Aortic smooth muscle cell (primary cell): ENCODE results near the gene CD14. TPM values are rescaled to one million over a fixed set of nuclear protein-coding genes. Genes with fewer than 3 reads are reported as not detected.

Source experiments
- total RNA-seq: library from RNA; depleted of rRNA; stranded (reverse); fragments of >200 nt; gene quantifications from 2 replicates; pipeline ENCODE4 v1.2.3, GENCODE V29; 2014

The CD14 gene
- total RNA-seq = 1.6 and 2.4 TPM in 2 replicates

DNA sequence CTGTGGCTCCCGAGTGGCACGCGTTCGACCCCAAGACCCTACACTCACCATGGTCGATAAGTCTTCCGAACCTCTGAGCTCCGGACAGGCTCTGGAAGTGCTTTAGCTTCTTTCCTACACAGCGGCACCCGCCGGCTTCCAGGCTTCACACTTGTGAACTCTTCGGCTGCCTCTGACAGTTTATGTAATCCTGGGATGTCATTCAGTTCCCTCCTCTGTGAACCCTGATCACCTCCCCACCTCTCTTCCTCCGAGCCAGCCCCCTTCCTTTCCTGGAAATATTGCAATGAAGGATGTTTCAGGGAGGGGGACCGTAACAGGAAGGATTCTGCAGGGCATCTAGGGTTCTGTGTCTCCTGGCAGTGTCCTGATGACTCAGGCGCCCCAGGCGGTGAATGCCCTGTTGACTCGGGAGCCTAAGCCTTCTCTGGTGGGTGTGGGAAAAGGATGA, at the start of gene CD14:
CD14 (minus strand) TSS at position 155 of the 451 bp plus-strand sequence; CDS start at position 51, 104 bp downstream.

DNA sequence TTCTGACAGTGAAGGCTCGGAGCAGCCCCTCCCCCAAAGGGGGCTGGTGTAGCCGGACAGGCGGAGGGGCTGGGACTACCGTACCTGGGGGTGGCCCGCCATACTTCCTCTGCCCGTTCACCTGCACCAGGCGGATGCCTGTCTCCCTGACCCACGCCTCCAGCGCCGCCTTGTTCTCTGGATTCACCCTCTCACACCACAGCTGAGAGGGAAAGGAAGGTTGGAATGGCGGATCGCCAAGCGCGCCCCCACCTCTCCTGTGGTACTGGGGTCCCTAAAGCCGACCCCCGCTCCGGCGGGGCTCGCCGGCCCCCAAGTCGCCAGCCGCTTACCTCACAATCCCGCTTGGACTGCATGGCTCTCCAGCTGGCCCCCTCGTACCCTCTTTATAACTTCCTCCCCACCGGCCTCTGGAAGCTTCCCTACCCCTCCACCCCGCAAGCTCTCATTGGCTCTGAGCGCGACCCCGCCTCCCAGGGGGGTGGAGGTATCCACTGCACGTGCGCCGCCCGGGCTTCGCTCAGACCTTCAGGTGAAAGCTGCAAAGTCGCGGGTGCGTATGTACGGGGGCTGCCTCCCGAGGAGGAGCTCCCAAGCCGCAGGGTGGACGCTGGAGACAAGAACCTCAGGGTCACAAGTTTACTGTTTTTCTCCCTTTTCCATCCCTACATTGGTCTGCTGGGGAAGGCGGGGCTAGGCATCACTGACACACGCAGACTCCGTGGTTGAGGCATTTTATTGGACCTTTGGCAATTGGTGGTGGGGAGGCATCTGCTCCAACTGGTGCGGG, 40.4 kb upstream of the CD14 start, which contains the start of gene DND1:
DND1 (minus strand) TSS at position 390 of the 790 bp plus-strand sequence; CDS start at position 356, 34 bp downstream.

DNA sequence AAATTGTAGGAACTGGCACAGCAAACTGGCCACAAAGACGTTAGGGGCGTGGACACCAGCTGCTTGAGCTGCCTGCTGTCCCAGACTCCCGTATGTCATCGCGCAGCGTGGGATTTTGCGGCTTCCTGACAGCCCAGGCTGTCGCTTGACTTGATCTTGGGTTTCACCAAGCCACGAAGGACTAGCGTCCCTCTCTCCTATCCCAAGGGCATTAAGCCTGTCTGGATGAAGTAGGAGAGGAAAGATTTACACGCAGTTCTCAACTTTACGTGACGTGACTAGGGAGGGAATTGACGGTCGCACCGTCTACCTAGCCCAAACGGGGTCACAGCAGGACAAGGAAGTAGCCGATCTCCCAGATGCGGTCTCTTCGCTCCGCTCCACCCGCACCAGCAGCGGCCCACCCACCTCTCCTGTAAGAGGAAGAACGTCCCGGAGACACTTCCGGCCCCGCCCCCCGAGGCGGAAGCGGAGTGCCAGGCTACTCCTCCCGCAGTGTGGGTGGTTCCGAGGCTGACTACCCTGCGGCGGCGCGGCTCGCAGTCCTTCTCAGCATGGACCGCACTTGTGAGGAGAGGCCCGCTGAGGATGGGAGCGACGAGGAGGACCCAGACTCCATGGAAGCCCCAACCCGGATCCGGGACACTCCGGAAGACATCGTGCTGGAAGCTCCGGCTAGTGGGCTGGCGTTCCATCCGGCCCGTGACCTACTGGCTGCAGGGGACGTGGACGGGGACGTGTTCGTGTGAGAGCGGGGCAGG, 31.6 kb upstream of the CD14 start, which contains the start of gene WDR55:
WDR55 (plus strand) TSS at position 546 of the 761 bp plus-strand sequence; CDS start at position 555, 9 bp downstream.

DNA sequence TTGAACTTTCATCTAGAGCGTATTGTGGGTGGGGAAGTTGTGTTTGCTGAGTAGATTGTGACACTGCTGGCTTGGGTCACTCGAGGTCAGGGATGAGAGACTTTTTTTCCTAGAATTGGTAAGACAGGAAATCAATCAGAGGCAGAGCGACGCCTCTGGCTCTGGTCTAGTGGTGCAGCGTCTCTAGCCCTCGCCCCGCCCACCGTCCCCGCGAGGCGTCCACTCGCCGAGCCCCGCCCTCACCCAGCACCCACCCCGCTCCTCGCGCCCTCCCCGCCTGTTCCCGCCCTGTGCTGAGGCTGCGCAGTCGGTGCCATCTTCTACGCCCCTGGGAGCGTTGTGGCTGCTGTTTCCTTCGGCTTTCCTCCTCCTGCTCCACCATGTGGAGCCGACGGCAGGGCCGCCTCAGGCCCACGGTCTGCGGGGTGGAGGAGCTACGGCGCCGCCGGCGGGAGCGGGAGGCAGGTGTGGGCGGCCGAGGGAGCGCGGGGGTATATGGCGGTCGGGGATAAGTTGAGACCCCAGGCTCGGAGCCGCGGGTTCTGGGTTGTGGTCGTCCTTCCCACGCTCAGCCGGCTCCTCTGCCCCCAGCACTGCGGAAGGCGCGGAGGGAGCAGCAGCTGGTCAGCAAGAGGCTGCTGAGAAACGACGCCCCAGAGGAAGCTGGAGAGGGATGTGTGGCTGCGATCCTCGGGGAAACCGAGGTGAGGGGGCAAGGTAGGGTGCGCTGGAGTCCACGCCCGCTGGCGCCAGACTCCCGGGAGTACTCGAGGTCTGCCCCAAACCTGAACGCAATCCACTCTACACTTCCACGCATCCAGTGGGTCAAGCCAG, 6.4 kb upstream of the CD14 start, which contains the start of gene TMCO6:
TMCO6 (plus strand) TSS at position 304 of the 834 bp plus-strand sequence; CDS start at position 381, 77 bp downstream.

Other genes with a start within 250 kb of the CD14 start
- 67.5 and 70.9 TPM in 2 replicates for gene ANKHD1, start 231.3 kb downstream of the CD14 start, total RNA-seq
- gene EIF4EBP3, start 85.5 kb downstream of the CD14 start, total RNA-seq = 1.2 and 1.8 TPM in 2 replicates
- gene SRA1, start 75.7 kb downstream of the CD14 start, total RNA-seq = 41.2 and 47.4 TPM in 2 replicates
- gene APBB3, start 68.6 kb downstream of the CD14 start, total RNA-seq = 14.8 and 20.7 TPM in 2 replicates
- 18.5 and 19.0 TPM in 2 replicates for gene SLC35A4, start 68.3 kb downstream of the CD14 start, total RNA-seq
- 6.1 and 7.0 TPM in 2 replicates for gene TMCO6, start 6.3 kb upstream of the CD14 start, total RNA-seq
- gene NDUFA2, start 14.5 kb upstream of the CD14 start, total RNA-seq = 65.8 and 88.1 TPM in 2 replicates
- gene IK, start 14.7 kb upstream of the CD14 start, total RNA-seq = 133 and 154 TPM in 2 replicates
- gene WDR55, start 31.7 kb upstream of the CD14 start, total RNA-seq = 22.3 and 30.0 TPM in 2 replicates
- gene DND1, start 40.4 kb upstream of the CD14 start, total RNA-seq = 0.13 and 0.19 TPM in 2 replicates
- gene HARS1, start 58.2 kb upstream of the CD14 start, total RNA-seq = 74.6 and 92.6 TPM in 2 replicates
- 24.6 and 29.1 TPM in 2 replicates for gene HARS2, start 58.3 kb upstream of the CD14 start, total RNA-seq
- 67.6 and 72.0 TPM in 2 replicates for gene ZMAT2, start 67.3 kb upstream of the CD14 start, total RNA-seq
- gene PCDHA1, start 153.0 kb upstream of the CD14 start, total RNA-seq = under 0.01 and 0.06 TPM in 2 replicates
- gene PCDHA2, start 161.7 kb upstream of the CD14 start, total RNA-seq = 0.06 TPM in 1 of 2 replicates, not detected in the other
- gene PCDHA3, start 167.9 kb upstream of the CD14 start, total RNA-seq = 0.13 and 0.37 TPM in 2 replicates
- 0.26 and 0.37 TPM in 2 replicates for gene PCDHA4, start 173.9 kb upstream of the CD14 start, total RNA-seq
- 0.06 TPM in 1 of 2 replicates, not detected in the other for gene PCDHA5, start 188.4 kb upstream of the CD14 start, total RNA-seq
- gene PCDHA6, start 194.8 kb upstream of the CD14 start, total RNA-seq = 0.26 and 0.44 TPM in 2 replicates
- gene PCDHA7, start 201.1 kb upstream of the CD14 start, total RNA-seq = 0.13 and 0.37 TPM in 2 replicates
- gene PCDHA8, start 208.0 kb upstream of the CD14 start, total RNA-seq = 0.06 TPM in 1 of 2 replicates, not detected in the other
- under 0.01 and 0.06 TPM in 2 replicates for gene PCDHA9, start 215.2 kb upstream of the CD14 start, total RNA-seq
- under 0.01 and 0.06 TPM in 2 replicates for gene PCDHA10, start 222.7 kb upstream of the CD14 start, total RNA-seq
- 0.06 and 0.13 TPM in 2 replicates for gene PCDHA11, start 235.8 kb upstream of the CD14 start, total RNA-seq
- gene PCDHA12, start 242.1 kb upstream of the CD14 start, total RNA-seq = under 0.01 and 0.06 TPM in 2 replicates
- gene PCDHA13, start 248.9 kb upstream of the CD14 start, total RNA-seq = under 0.01 and 0.19 TPM in 2 replicates